Stomach (tissue), 4 donors: ENCODE results near the gene RAB3GAP2.

Experiments used
- EP300 ChIP-seq: sonication (generic); formaldehyde crosslinking; IDR thresholded peaks from one replicate; pipeline ENCODE4 v1.6.1; 2017; ENCODE audit warnings: antibody characterized with exemption
- TF ChIP-seq, protein P1 (sequence below), 7 experiments: fragments of 450-650 bp in 4 of 7; fragments of 200-600 bp in 3 of 7; sonication (generic) in 3 of 7; IDR thresholded peaks; one replicate each; pipeline ENCODE4 v1.5.1; 2016 to 2019; ENCODE audit warnings: antibody characterized with exemption in 7 of 7, control low read depth in 2 of 7, mild to moderate bottlenecking in 1 of 7

- TF ChIP-seq, protein P1, sequence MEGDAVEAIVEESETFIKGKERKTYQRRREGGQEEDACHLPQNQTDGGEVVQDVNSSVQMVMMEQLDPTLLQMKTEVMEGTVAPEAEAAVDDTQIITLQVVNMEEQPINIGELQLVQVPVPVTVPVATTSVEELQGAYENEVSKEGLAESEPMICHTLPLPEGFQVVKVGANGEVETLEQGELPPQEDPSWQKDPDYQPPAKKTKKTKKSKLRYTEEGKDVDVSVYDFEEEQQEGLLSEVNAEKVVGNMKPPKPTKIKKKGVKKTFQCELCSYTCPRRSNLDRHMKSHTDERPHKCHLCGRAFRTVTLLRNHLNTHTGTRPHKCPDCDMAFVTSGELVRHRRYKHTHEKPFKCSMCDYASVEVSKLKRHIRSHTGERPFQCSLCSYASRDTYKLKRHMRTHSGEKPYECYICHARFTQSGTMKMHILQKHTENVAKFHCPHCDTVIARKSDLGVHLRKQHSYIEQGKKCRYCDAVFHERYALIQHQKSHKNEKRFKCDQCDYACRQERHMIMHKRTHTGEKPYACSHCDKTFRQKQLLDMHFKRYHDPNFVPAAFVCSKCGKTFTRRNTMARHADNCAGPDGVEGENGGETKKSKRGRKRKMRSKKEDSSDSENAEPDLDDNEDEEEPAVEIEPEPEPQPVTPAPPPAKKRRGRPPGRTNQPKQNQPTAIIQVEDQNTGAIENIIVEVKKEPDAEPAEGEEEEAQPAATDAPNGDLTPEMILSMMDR (IDR thresholded peaks at IDR 0.05): no peak
- TF ChIP-seq EP300: no peak
Observed at GRCh38 chr1:220283625-220284024, 11.4 kb upstream of the RAB3GAP2 start.
